ELR (cell line): ENCODE measurements around the gene SPCS3.
A peak's percentile ranks its signal among the peaks of the same experiment; 100 is the strongest.
"Not testable (repeated sequence)": the region's sequence is repeated elsewhere in the genome, so short reads cannot be mapped to it uniquely, and the experiment has no call there.

Experiments used
- DNase-seq: peaks from one replicate; pipeline ENCODE4 v3.0.0-alpha.2; 2015; ENCODE audit warnings: low read depth

The SPCS3 gene

DNA sequence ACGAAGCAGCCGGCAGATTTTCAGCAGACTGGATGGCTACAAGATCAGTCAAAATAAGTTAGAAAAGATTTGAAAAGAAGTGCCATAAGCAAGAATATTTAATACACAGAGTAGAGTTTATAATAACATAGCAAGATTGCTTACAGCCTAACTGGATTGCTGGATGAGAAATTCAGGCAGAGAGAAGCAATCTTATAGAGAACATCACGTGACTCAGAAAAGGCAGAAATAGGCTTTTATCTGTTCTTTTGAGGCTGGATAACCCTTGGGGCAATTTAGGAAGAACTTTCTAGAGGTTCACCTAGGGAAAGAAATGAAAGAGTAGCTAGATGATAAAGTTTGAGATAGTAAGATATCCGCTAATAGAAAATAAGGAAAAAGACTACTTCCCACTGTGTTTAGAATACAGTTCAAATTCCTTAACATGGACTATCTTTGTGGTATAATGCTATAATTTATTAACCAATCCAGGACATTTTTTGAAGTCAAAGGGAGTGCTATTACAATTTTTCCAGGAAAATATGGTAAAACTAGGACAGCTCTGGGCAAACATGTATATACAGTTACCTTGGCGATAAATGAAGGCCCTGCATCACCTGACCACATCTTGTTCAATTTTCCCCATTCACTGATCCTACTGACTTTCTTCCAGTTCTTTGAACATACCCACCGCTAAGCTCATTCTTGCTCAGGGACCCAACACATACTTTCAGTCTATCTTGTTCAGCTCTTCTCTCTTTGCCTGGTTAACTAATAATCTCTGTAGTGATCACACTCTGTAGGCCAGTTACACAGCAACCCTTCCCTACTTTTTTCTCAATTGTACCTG, 12.7 kb upstream of the SPCS3 start:
- DNase-seq = no peak

DNA sequence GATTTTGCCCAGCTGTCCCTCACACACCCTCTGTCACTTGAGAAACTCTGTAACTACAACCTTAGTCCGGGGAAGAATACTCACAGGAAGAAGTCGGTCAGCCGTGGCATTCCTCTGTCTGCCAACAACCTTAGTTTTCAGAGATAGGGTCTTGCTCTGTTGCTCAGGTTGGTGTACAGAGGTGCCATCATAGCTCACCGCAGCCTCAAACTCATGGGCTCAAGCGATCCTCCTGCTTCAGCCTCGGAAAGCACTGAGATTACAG, 12.2 kb upstream of the SPCS3 start:
- DNase-seq = no peak

DNA sequence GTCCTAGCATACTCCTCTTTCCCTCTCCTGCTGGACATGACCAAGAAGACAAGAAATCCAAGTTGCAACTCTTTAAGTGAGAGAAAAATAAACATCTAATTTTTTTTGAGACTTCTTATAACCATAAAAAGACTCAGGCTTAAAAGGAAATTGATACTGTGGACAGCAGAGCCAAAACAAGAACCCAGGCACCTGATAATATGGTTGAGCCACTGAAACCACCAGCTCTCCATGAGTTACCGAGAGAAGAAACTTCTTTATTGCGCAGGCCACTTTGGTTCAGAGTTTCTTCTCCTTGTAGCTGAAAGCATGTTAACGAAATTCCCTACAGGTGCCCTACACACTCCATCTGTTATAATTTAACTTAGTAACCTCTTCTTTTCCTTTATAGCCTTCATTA, 11.3 kb upstream of the SPCS3 start:
- no peak for DNase-seq

DNA sequence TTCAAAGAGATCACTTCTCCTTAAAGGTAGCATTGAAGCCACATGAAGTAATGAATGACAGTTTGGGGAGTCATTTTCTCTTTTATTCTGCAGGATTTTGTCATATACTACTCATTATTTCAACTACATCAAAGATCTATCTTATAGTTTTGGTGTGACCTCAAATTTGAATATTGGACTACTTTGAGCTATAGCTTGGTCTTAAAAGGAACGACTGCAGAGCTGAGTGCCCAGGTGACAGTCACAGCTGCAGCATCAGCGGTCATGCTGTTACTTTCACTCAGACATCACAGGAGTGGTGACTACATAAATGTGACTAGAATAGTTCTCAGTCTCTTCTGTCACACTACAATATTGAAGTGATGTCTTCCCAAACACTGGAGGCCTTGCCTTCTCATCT, 10.7 kb upstream of the SPCS3 start:
- no peak for DNase-seq

DNA sequence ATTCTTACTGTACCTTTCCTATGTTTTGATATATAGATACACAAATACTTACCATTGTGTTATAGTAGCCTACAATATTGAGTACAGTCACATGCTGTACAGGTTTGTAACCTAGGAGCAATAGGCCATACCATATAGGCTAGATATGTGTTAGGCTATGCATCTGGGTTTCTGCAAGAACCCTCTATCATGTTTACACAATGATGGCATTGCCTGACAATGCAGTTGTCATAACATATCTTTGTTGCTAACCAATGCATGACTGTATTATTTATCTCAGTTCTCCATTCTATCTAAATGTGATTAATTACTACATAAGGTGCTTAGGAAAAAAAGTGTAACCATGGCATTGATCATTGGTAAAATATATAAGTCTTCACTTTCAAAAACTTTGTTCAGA, 10.0 kb upstream of the SPCS3 start:
- DNase-seq = peak; percentile 46

DNA sequence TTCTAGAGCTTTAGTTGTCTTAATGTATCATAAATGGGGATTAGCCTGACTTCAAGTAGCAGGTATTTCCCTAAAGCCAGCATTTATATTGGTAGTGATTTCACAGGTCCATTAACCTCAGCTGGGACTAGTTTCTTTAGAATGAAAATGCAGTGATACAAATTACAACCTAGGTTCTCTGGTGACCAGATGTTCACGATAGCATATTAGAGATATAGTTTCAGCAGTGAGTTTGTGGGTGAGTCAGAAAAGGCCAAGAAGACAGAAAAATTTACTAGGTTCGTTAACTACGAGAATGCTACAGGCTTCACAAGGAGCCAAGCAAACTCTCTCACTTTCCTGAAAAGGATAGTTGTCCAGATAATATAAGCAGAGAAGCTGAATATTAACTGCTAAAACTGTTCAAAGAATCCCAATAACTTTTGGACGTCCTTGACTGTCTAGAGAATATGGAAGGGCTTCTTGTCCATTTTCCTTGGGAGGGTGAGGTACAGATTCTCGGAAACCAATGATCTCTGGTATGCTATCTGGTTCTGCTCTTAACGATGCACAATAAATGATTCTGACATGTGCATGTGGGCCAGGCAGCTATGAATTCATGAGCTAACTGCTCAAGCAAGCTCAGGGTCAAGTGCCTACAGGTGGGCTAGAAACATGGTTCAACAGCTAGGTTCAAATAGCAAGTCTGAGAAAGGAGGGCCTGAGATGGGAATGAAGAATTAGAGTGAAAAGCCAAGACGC, 6.0 kb upstream of the SPCS3 start:
- DNase-seq = no peak

DNA sequence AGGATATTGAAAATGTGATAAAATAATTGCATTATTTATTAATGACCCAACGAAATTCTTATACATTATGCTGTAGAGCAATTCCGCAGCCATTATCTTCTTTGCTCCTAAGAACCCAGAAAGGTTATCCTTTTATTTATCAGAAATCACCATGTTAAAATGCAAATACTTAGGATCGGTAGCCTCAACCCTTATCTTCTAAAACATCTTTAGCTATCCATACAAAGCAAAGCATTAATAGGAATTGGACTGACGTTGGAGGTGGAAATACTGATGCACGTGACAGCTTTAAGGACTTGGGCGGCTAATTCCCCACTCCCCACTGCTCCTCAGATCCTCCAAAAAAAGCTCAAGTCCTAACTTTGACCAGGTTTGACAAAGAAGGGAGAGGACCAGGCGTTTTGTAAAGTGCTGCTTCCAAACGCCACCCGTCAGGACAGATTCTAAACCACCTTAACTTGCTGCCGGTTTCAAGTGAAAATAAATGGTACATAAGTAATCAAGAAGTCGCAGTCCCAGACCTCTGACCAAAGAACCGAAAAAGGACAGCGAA, 539 bp upstream of the SPCS3 start:
- DNase-seq = no peak

DNA sequence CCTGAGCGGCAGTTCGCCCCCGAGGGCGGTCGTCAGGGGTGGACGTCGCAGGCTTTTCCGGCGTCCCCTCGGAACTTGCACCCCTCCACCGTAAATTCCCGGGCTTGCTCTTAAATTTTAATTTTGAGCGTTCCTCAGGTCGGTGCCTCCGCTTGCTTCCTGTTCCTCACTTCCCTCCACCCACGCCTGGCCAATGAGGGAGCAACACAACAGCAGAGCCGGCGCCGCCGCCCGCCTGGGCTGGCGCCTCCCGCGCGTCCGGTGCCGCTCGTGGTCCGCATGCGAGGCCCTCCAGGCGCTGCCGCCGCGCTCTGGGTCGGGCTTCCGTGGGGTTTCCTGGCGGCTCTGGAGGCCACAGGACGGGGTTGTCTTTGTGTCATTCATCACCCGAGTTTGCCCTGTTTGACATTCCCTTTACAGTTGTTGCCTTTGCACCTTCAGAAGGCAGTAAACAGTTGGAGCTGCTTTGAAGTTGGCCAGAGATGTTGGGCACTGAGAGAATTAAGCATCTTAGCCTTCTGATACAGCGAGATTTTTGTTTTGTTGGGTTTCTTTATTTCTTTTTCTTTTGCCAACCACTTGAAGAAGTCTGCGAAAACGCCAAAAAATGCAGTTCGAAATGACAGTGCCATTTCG, 692 bp downstream of the SPCS3 start:
- DNase-seq = peak; percentile 87

DNA sequence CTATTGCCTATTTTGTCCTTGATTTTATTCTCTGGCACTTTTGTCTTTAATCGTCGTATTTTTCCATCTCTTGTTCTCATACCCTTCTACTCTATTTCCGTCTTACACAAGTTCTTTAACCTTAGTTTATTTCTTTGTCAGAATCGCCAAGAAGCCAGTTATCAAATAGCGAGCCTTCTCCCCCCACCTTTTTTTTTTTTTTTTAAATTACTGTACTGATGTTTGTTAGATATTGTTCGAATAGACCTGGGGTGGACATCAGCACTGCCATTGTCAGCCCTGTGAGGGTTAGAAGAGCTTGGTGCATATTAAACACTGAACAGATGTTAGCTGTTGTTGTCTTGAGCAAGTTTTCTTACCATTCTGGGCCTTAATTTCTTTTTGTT, 1.2 kb downstream of the SPCS3 start:
- DNase-seq = peak; percentile 15

DNA sequence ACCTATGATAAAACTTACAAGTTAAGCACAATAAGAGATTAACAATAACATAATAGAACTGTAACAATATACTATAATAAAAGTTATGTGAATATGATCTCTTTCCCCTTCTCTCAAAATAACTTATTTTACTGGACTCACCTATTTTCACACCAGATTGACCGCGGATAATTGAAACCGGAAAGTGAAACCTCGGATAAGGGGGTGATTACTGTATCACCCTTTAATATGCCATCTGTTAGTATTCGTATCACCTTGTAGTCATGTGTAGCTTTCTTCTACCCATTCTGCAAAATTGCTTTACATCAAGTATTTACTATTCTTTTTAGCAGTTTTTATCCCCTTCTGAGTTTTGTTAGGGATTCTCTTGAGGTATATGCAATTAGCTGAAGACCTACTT, 1.8 kb downstream of the SPCS3 start:
- no peak for DNase-seq

DNA sequence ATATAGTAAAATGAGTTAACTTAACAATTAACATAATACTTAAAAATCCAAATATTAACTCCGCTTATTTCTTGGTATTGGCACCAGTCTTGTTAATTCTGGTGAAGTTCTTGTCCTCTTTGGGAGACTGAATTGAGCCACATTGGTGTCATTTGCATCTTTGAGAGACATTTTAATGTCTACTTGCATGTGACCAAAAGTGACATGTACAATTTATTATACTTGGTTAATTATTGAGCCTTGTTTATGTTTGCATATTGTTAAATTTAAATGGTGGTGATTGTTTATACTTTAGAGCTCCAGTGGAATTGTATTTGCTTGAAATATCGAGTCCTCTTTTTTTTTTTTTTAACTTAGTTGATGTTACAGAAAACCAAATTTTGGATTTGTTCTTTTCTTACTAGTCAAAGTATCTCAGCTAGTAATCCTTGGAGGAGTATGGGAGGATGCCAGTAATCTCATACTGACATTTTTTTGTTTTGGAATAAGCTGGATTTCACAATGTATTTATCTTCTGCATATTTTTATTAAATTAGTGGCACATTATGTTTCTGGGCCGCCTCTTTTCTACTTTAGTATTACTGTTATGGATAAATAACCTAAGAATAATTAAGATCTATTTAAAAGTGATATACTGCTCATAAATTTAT, 3.9 kb downstream of the SPCS3 start:
- DNase-seq = no peak

DNA sequence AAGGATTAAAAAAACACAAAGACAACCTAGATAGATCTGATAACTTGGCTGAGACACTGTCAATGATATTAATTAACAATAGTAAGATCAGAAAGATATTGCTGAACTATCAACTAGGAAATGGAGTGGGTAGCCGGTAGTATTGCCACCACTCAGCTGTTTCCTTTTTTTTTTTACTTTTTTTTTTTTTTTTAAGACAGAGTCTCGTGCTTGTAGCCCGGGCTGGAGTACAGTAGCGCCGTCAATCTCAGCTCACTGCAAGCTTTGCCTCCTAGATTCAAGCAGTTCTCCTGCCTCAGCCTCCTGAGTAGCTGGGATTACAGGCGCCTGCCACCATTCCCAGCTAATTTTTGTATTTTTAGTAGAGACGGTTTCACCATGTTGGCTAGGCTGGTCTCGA, 5.1 kb downstream of the SPCS3 start:
- not testable (repeated sequence) for DNase-seq

DNA sequence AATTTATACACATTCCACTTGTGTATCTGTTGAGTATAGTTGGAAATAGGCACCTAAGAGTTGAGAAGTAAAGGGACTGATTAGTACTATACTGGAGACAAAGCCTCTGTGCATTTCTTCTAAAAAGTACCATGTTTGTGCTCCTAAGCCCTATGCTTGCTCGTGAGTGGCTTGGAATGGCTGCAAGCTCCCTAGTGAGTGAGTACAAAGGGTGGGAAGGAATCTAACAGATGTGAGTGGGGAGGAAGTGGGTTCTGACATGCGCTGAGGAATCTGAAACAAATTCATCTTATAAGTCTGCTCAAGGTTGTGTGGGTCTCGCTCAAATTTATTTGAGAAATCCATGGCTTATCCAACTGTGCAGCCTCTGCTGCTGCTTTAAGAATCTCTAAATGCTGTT, 13.3 kb downstream of the SPCS3 start:
- no peak for DNase-seq

DNA sequence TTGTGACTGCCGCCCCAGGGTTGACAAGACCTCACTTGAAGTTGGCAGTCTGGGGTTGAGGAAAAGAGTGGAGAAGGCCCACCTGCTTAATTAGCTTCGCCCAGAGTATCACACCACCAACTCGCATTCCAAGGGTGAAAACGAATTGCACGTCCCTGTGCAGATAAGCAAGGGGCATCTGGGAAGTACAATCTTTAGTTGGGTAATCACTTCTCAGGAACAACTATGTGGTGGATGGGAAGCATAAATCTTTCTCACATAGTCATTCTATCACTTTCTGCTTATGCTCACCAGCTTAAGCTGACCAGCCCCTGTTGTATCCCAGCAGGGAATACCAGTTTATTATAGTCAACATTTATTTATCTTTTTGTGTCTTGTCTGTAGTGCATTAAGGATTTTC, 14.3 kb downstream of the SPCS3 start:
- no peak for DNase-seq

DNA sequence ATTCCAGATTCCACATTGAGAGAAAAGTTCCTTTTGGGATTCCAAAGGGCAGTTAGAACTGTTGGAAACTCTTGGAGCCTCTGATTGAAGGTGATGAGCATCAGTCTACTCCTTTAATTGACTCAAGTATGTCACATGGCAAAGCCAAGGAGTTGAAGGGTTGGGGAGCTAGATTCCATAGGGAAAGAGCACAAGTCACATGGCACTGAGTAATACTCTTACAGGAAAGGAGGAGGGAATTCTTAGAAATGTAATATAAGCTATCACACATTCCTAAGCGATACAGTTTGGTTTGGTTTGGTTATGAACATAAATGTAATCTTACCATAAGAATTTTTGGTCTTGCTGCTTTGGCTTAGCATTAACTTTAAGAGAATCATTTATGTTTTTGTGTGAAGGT, 15.7 kb downstream of the SPCS3 start:
- DNase-seq = peak; percentile 68

DNA sequence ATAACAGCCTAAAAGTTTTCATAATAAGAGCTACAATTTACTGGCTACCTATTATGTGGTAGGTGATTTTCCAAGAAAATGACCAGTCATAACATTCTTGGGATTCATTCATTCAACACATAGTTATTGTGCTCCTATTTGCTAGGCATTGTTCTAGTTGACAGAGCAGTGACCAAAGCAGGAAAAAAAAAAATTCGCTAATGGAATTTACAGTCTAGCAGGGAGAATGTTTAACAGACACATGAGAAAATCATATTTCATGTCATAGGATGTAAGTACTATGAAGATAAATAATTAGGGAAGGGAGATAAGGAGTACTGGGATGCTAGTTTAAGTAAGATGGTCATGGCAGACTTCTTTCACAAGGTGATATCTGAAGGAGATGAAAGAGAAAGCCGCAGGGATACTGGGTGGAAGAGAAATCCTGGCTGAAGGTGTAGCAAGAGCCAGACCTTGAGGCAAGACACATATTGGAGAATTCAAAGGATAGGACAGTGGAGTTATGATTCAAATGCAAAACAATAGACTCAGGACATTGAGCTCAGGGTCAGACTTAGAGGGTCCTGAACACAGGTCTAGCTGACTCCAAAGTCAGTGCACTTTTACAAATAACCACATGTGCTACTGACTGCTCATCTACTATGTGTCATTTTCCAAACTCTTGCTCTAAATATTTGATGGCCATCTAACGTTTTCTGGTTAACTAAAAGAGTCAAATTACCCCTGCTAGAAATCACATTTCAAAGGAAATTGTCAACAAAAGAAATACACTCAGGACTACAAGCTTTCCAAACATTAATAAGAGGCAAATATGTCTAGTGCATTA, 20.4 kb downstream of the SPCS3 start:
- DNase-seq = no peak

DNA sequence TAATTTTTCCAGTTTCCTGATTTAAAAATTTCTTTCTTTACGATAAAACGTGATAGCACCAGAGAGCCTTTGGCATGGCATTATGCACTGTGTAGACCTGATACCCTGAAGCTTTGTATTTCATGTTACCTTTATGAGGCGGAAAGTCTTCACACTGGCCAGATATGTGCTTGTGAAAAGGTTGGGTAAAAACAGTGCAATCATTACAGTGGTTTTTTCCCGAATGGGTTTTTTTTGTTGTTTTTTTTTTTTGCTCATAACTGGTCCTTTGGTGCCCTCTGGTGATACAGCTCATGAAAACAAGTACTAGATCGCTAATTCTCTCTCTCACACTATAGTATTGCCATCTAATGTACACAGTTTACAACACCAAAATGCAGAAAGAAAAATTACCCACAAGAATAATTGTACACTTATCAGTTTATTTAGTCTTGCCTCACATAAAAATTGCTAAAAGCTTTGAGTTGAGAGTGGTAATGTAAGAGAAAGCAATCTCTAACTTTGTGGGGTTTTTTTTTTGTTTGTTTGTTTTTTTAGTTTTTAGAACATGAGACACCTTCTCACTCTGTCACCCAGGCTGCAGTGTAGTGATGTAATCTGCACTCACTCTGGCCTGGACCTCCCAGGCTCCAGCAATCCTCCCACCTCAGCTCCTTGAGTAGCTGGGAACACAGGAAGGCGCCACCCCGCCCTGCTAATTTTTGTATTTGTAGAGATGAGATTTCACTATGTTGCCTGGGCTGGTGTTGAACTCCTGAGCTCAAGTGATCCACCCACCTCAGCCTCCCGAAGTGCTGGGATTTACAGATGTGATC, 21.3 kb downstream of the SPCS3 start:
- DNase-seq = peak; percentile 68

DNA sequence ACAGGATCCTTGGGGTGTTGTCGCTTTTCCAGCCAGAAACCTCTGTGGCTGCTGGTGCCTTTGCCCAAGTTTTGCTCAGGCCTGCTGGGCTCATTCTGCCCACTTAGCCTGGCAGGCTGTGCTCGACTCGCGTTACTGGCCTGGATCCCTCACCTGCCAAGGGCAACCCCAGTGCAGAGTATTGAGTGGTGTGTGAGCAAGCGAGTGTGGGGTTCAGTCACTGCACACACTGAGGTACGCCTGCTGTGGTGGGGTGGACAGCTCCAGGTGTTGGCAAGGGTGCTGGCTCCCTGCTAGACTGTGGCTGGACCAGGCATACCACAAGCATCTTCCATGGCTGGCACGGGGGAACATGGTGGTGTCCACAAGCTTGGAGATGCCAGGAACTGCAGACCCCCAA, 22.6 kb downstream of the SPCS3 start:
- no peak for DNase-seq

DNA sequence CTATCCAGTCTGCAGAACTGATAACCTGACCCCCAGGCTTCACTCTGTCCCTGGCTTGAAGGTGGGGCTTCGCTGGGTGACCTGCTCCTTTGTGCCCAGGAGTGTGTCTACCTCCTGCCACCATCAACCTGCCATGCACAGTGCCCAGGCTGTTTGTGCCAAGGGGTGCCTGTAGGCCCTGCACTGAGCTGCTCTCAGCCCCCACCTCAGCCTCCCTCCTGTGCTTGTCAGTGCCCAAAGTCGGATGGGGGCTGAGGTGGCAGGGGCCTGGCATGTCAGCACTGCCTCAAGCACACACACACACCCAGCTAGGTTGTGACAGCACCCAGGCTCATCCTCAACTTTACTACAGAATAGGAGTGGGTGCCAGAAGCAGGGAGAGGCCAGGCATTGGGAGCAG, 23.5 kb downstream of the SPCS3 start:
- DNase-seq = no peak

DNA sequence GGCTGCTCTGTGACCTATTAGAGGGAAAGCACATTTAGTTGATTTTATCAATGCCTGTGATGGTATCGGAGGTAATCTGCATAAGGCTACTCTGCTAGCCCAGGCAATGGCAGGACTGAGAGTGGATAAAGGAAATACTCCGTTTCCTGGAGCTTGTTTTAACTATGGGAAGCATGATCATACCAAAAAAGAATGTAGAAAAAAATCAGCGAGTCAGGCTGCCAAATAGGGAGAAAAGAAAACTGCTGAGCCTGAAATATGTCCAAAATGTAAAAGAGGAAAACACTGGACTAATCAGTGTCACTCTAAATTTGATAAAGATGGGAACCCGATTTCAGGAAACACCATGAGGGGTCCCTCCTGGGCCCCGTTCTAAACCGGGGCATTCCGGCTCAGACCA, 25.6 kb downstream of the SPCS3 start:
- peak; percentile 31 for DNase-seq

DNA sequence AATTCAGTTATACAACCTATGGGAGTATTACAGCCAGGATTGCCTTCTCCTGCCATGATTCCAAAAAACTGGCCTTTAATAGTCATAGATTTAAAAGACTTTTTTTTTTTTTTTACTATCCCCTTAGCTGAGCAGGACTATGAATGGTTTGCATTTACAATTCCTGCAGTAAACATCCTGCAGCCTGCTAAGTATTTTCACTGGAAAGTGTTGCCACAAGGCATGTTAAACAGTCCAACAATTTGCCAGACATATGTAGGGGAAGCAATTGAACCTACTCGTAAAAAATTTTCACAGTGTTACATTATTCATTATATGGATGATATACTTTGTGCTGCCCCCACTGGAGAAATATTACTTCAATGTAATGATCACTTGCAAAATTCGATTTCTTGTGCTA, 27.1 kb downstream of the SPCS3 start:
- not testable (repeated sequence) for DNase-seq
